Measurements from ENCODE around the gene EPB41.
"Not testable (repeated sequence)": the region's sequence is repeated elsewhere in the genome, so short reads cannot be mapped to it uniquely, and the experiment has no call there.

Gene EPB41

GRCh38 chr1:28927648-28928313, 13.4 kb downstream of the EPB41 start:
- DNase-seq = no peak

GRCh38 chr1:28928314-28928941, 14.1 kb downstream of the EPB41 start:
- DNase-seq = no peak

GRCh38 chr1:28933277-28933676, 18.9 kb downstream of the EPB41 start:
- no peak for DNase-seq

- DNase-seq = no peak
These were observed 19.5 kb downstream of the EPB41 start for GRCh38 chr1:28933918-28934317.

DNA sequence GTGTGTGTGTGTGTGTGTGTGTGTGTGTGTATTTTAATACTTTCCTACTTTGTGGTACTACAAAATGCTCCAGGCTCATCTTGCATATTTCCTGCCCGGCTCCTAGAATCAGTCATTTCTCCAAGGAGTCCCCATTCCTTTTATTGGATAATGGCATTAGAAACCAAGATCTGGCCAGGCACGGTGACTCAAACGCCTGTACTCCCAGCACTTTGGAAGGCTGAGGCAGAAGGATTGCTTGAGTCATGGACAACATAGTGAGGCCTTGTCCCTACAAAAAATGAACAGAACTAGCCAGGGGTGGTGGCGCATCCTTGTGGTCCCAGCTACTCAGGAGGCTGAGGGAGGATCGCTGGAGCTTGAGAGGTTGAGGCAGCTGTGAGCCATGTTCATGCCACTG, 20.3 kb downstream of the EPB41 start:
- DNase-seq = no peak

GRCh38 chr1:28935293-28935692, 20.9 kb downstream of the EPB41 start:
- no peak for DNase-seq

DNA sequence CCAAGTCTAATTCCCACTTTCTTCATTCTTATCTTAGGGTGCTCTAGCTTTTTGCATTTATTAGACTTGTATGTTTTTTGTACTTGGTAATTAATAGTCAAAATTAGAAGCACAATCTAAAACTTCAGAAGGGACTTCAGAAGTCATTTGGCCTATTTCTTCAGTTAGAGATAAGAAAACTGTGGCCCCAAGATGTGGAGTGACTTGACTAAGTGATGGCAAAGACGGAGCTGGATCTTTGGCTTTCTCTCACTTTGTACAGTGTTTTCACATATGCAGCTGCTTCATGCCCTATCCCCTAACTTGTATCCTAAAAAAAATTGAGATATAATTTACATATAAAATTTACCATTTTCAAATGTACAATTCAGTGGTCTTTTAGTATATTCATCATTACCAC, 21.7 kb downstream of the EPB41 start:
- no peak for DNase-seq

GRCh38 chr1:28936528-28936927, 22.2 kb downstream of the EPB41 start:
- no peak for DNase-seq

DNA sequence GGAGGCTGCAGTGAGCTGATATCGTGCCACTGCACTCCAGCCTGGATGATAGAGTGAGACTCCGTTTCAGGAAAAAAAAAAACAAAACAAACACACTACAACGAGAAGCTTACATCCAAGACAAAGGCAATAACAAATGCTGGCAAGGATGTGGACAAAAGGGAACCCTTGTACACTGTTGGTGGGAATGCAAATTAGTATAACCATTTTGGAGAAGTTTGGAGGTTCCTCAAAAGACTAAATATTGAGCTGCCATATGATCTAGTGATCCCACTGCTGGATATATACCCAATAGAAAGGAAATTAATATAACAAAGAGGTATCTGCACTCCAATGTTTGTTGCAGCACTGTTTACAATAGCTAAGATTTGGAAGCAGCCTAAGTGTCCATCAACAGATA, 29.2 kb downstream of the EPB41 start:
- not testable (repeated sequence) for DNase-seq

DNA sequence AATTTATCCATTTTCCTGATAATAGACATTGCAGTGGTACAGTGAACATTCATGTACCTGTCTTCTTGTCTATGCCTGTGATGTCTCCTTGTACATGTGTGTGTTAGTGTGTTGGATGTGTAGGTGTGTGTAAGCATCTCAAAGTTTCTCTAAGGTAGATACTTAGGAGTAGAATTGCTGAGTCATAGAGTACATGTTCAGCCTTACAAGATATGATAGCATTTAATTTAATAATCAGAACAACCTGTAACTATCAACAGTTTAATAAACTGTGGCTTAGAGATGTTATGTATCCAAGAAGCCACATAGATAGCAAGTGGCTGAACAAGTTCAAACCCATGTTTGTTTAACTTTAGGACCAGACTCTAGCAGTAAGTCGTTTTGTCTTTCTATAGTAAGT, 35.6 kb downstream of the EPB41 start:
- no peak for DNase-seq

DNA sequence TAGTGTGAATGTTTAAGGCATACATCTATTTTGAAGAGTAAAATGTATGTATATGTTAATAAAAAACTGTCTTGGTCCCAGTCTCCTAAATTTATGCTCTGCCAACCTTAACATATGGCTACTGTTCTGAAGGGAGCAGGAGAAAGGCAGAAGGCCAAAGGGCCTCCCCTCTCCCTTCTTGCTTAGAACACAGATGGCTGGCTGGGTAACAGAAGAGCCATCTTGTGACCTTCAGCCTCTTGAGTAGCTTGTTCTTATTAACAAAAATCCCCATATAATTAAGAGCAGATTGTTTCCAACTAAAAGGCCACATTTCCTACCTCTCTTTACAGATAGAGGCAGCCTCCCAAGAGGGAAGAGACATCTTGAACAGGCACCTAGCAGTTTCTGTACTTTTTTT, 36.1 kb downstream of the EPB41 start:
- no peak for DNase-seq

DNA sequence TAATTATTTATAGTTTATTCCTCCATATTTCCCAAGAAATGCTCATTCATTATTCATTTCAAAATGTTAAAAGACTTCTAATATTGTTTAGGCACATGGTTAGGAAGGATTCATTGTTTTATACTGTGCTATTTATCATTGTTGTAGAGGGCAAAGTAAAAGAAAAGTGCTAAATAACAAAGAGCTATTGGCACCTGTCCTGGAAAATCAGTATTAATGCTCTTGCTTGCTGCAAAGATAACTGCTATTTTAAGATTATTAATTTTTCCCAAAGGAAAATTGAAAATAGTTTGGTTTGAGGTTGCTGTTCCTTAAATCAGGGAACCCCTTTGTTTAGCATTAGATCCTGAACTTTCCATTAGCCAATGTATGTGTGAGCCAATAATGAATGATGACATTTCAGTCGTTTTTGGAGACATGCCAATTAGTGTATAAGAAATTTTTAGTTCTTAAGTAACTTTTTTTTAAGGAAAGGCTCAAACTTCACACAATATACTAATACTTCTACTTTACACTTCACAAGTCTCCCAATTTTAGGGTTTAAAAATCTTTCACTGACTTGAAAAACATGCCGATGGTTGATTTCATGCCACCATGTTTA, 39.9 kb downstream of the EPB41 start:
- DNase-seq = no peak

- no peak for DNase-seq
These were observed 41.7 kb downstream of the EPB41 start for GRCh38 chr1:28956038-28956464.

GRCh38 chr1:28962114-28962831, 47.9 kb downstream of the EPB41 start:
- peak; percentile 40 to 57 for DNase-seq

DNA sequence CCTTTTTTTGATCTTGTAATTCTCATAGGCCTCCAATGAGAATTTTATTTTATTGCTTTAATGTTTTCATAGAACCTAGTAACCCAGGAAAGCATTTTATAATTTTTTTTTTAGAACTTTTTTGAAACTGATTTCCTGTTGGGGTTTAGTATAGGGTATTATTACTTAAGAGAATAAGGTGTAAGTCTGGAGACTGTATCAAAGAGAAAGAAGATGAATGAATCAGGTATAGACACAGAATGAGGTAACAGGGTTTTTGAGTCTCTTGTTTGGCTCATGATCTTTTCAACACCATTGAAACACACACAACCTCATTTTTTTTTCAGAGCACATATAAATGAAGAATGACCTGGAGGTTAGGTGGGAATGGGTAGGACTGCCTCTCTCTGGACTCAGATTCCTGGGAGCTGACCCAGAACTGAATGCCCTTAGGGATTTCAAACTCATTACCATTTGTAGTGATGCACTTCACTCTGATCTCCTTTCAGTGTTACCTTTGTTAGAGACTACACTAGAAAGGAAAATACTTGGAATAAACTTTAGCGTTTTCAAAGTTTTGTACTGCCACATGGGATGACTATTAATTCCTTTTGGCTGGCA, 51.0 kb downstream of the EPB41 start:
- no peak for DNase-seq

DNA sequence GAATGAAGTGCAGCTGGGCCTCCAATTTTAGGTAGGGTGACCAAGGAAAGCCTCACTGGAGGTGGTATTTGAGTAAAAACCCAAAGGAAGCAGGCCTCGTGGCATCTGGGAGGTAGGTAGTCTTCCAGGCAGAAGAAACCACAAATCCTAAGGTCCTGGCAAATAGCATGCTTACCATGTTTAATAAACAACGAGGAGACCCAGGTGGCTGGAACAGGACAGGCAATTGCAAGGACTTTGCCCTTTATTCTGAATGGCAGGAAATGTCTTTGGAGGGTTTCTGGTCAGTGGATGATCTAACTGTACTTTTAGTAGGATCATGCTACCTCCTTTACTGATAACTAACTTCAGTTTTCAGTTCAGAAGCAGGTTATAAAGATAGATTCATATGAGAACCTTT, 52.2 kb downstream of the EPB41 start:
- no peak for DNase-seq

DNA sequence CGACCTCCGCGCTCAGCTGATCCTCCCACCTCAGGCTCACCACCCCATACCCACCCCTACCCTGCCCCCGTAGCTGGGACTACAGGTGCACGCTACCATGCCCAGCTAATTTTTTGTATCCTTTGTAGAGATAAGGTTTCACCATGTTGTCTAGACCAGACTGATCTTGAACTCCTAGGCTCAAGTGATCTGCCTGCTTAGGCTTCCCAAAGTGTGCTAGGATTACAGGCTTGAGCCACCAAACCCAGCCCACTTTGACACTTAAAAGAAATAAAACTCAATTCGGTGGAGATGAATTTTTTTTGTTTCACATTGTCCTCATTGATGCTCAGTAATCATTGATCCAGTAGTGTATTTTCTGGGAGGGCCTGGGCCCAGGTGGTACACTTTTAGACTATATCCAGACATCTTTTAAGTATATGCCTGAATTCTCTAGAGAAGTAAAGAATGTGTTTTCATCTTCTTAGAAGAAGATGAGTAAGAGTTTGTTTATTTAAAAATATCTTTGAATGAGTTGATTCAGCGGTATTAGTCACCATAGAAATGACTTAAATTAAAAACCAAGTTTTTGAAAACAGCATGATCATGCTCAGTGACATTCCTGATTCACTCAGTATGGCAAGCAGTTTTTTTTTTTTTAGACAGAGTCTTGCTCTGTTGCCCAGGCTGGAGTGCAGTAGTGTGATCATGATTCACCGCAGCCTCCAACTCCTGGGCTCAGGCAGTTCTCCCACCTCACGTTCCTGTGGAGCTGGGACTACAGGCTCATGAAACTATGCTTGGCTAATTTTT, 57.8 kb downstream of the EPB41 start:
- DNase-seq = peak; percentile 22 to 30

GRCh38 chr1:28973596-28974421, 59.4 kb downstream of the EPB41 start:
- DNase-seq = no peak

DNA sequence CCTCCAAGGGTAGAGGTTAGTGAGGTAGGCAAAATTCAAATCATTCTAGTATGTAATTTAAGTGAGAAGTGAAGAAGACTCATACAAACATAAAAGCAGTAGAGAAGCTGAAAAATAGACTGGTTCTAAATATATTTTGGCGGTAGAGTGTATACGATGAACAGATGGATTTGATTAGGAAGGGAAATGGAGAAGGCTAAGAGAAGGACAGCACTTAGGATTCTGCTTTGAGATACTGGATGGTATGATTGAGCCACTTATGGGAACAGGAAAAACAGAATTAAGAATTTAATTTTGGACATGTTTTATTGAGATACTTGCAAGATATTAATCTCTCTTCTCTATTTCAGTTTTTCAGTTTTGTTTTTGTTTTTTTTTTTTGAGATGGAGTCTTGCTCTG, 60.1 kb downstream of the EPB41 start:
- no peak for DNase-seq

- DNase-seq = no peak
These were observed 61.9 kb downstream of the EPB41 start for GRCh38 chr1:28976248-28976647.

DNA sequence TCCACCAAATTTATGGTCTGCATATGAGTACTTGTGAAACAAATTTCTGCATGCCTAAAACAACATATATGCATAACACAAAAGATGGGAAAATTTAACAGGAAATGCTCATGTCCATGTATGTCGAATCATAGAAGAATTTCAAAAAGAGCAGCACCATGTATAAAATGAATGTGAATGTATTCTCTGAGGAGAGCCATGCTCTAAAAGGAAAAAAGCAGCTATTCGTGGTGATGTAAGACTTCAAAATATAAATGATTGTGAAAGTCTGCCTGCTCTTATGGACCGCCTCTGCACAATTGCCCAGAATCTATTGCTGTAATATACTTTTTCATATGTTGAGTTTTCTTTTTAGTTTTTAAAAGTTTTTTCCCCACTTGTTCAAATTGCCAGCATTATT, 66.8 kb downstream of the EPB41 start:
- DNase-seq = no peak

GRCh38 chr1:28982198-28982597, 67.8 kb downstream of the EPB41 start:
- DNase-seq = no peak

Data from activated CD4-positive, alpha-beta T cell treated with anti-CD3 and anti-CD28 coated beads, Interleukin-2, amount 50 U/mL, for 48 hours (primary cell).